ENCODE data around the gene ZNF439.
"Not testable (repeated sequence)": the region's sequence is repeated elsewhere in the genome, so short reads cannot be mapped to it uniquely, and the experiment has no call there.

ZNF439 gene

GRCh38 chr19:11873762-11874161, 25.2 kb downstream of the ZNF439 start:
- no peak for DNase-seq (ENCODE audit: low read depth)
- TF ChIP-seq CTCF (IDR thresholded peaks at IDR 0.05; ENCODE audit: low read length, missing control alignments) = no peak
- H3K4me3 ChIP-seq (replicated peaks; ENCODE audit: low read depth, low read length) = no peak overlapping the region

- H3K4me3 ChIP-seq (replicated peaks; ENCODE audit: low read depth, low read length) = not testable (repeated sequence)
- peak; percentile 6 for DNase-seq (ENCODE audit: low read depth)
- TF ChIP-seq CTCF (IDR thresholded peaks at IDR 0.05; ENCODE audit: low read length, missing control alignments) = peak; percentile 18
Measured at GRCh38 chr19:11879687-11880266, 31.3 kb downstream of the ZNF439 start.

GRCh38 chr19:11880598-11880997, 32.1 kb downstream of the ZNF439 start:
- no peak overlapping the region for H3K4me3 ChIP-seq (replicated peaks; ENCODE audit: low read depth, low read length)
- DNase-seq (ENCODE audit: low read depth) = no peak
- TF ChIP-seq CTCF (IDR thresholded peaks at IDR 0.05; ENCODE audit: low read length, missing control alignments) = no peak

GRCh38 chr19:11881151-11881800, 32.8 kb downstream of the ZNF439 start:
- H3K4me3 ChIP-seq (replicated peaks; ENCODE audit: low read depth, low read length) = no peak overlapping the region
- DNase-seq (ENCODE audit: low read depth) = peak; percentile 73
- peak; percentile 83 for TF ChIP-seq CTCF (IDR thresholded peaks at IDR 0.05; ENCODE audit: low read length, missing control alignments)

GRCh38 chr19:11882606-11883005, 34.1 kb downstream of the ZNF439 start:
- no peak overlapping the region for H3K4me3 ChIP-seq (replicated peaks; ENCODE audit: low read depth, low read length)
- DNase-seq (ENCODE audit: low read depth) = no peak
- no peak for TF ChIP-seq CTCF (IDR thresholded peaks at IDR 0.05; ENCODE audit: low read length, missing control alignments)

- DNase-seq (ENCODE audit: low read depth) = no peak
- TF ChIP-seq CTCF (IDR thresholded peaks at IDR 0.05; ENCODE audit: low read length, missing control alignments) = no peak
- H3K4me3 ChIP-seq (replicated peaks; ENCODE audit: low read depth, low read length) = peak overlapping the region; percentile 85
Measured at GRCh38 chr19:11887234-11887610, 38.7 kb downstream of the ZNF439 start.
